Neuronal stem cell (in vitro differentiated cells): Measurements from ENCODE around the gene PSMC4.

Source experiments
- DNase-seq: peaks from one replicate; pipeline ENCODE4 v3.0.0-alpha.2; 2013; ENCODE audit warnings: low spot score
- H2AFZ ChIP-seq: one replicate; pipeline ENCODE4 v1.6.1; 2013; ENCODE audit warnings: mild to moderate bottlenecking, low read length, inconsistent platforms
- H2AK5ac ChIP-seq: 2 replicates; pipeline ENCODE4 v1.6.1; 2013; ENCODE audit warnings: low read depth, mild to moderate bottlenecking, inconsistent platforms, low read length, moderate library complexity, mixed read lengths
- H2BK120ac ChIP-seq: 2 replicates; pipeline ENCODE4 v1.6.1; 2013; ENCODE audit warnings: low read depth, mild to moderate bottlenecking, inconsistent platforms, low read length, moderate library complexity, mixed read lengths
- H2BK12ac ChIP-seq: one replicate; pipeline ENCODE4 v1.6.1; 2013; ENCODE audit warnings: low read length, inconsistent platforms
- H2BK15ac ChIP-seq: 2 replicates; pipeline ENCODE4 v1.6.1; 2013; ENCODE audit warnings: mild to moderate bottlenecking, low read length, inconsistent platforms, mixed read lengths
- H2BK5ac ChIP-seq: one replicate; pipeline ENCODE4 v1.6.1; 2013; ENCODE audit warnings: inconsistent platforms, mild to moderate bottlenecking, low read length, moderate library complexity
- H3K14ac ChIP-seq: one replicate; pipeline ENCODE4 v1.6.1; 2013; ENCODE audit warnings: low read length, inconsistent platforms
- H3K18ac ChIP-seq: 2 replicates; pipeline ENCODE4 v1.6.1; 2013; ENCODE audit warnings: low read length, inconsistent platforms
- H3K23ac ChIP-seq: 2 replicates; pipeline ENCODE4 v1.6.1; 2013; ENCODE audit warnings: low read depth, mild to moderate bottlenecking, mixed read lengths, low read length, inconsistent platforms; ENCODE audit not compliant: poor library complexity
- H3K27ac ChIP-seq: replicated peaks from 3 replicates; pipeline ENCODE4 v1.5.1; 2013; ENCODE audit warnings: low read length, inconsistent platforms
- H3K27me3 ChIP-seq, 3 experiments: 2 replicates each; pipeline ENCODE4 v1.6.1; 2013; ENCODE audit warnings: low read length in 3 of 3, mild to moderate bottlenecking in 2 of 3, inconsistent platforms in 1 of 3, low read depth in 1 of 3, mixed read lengths in 1 of 3, moderate library complexity in 1 of 3; ENCODE audit not compliant: control insufficient read depth in 3 of 3, insufficient read depth in 3 of 3
- H3K36me3 ChIP-seq, 2 donors: replicated peaks in 1 of 2; 2 replicates each; pipeline ENCODE4 v1.6.1; 2013; ENCODE audit warnings: low read length in 2 of 2; ENCODE audit not compliant: control insufficient read depth in 2 of 2, insufficient read depth in 2 of 2
- H3K4ac ChIP-seq: 2 replicates; pipeline ENCODE4 v1.6.1; 2013; ENCODE audit warnings: inconsistent platforms, mild to moderate bottlenecking, low read length, moderate library complexity
- H3K4me1 ChIP-seq, 2 donors: 1 replicate in 1 of 2; 2 replicates in 1 of 2; pipeline ENCODE4 v1.6.1; 2013; ENCODE audit warnings: low read length in 2 of 2, low read depth in 1 of 2; ENCODE audit not compliant: control insufficient read depth in 2 of 2, insufficient read depth in 1 of 2
- H3K4me2 ChIP-seq: one replicate; pipeline ENCODE4 v1.6.1; 2013; ENCODE audit warnings: mild to moderate bottlenecking, low read length, inconsistent platforms; ENCODE audit not compliant: insufficient read depth, poor library complexity, severe bottlenecking
- H3K4me3 ChIP-seq, 2 donors: 2 replicates each; pipeline ENCODE4 v1.5.1; 2013; ENCODE audit warnings: low read length in 2 of 2, mild to moderate bottlenecking in 2 of 2, inconsistent platforms in 1 of 2, moderate library complexity in 1 of 2
- H3K79me1 ChIP-seq: one replicate; pipeline ENCODE4 v1.6.1; 2013; ENCODE audit warnings: low read depth, mild to moderate bottlenecking, inconsistent platforms, low read length, moderate library complexity
- H3K9ac ChIP-seq: one replicate; pipeline ENCODE4 v1.6.1; 2013; ENCODE audit warnings: mild to moderate bottlenecking, low read depth, low read length, inconsistent platforms; ENCODE audit not compliant: poor library complexity
- H3K9me3 ChIP-seq, 2 donors: replicated peaks in 1 of 2; 2 replicates each; pipeline versions ENCODE3 to v1.6.1; 2013; ENCODE audit warnings: low read length in 2 of 2, mild to moderate bottlenecking in 2 of 2, inconsistent platforms in 1 of 2, low read depth in 1 of 2, mixed read lengths in 1 of 2, moderate library complexity in 1 of 2; ENCODE audit not compliant: control insufficient read depth in 2 of 2, insufficient read depth in 1 of 2
- H4K8ac ChIP-seq: one replicate; pipeline ENCODE4 v1.6.1; 2013; ENCODE audit warnings: low read depth, mild to moderate bottlenecking, inconsistent platforms, low read length, moderate library complexity
- H4K91ac ChIP-seq: one replicate; pipeline ENCODE4 v1.6.1; 2013; ENCODE audit warnings: low read length, low read depth, mild to moderate bottlenecking, inconsistent platforms; ENCODE audit not compliant: poor library complexity
- WGBS, 2 donors: extraction: QIAGEN DNeasy Blood & Tissue Kit; methylation state at CpG; one replicate each; pipeline ENCODE4 v1.1.7; 2013; ENCODE audit warnings: missing lambda C conversion rate in 2 of 2, mixed read lengths in 1 of 2; ENCODE audit not compliant: insufficient read length in 2 of 2, insufficient replicate concordance in 1 of 2; ENCODE audit errors: extremely low coverage in 2 of 2; 5-methylcytosine and 5-hydroxymethylcytosine counted together

Gene PSMC4

GRCh38 chr19:40009674-40010073 lies 38.7 kb downstream of the PSMC4 start:
- H3K18ac ChIP-seq, result no peak overlapping the region
- H3K9me3 ChIP-seq, result peaks cover 9 to 62% of the 10 kb centered on the region in 2 donors
- no peak overlapping the region for H3K23ac ChIP-seq
- H3K4me3 ChIP-seq, result no peak overlapping the region
- H4K8ac ChIP-seq, result no peak overlapping the region
- H2BK5ac ChIP-seq, result no peak overlapping the region
- DNase-seq, result no peak
- no peaks in the 10 kb centered on the region for H3K79me1 ChIP-seq
- H3K4me2 ChIP-seq, result no peak overlapping the region
- no peak overlapping the region for H2BK120ac ChIP-seq
- no peak overlapping the region for H2AFZ ChIP-seq
- no peak overlapping the region for H2BK15ac ChIP-seq
- no peak overlapping the region for H2BK12ac ChIP-seq
- no peaks in the 10 kb centered on the region for H3K27me3 ChIP-seq
- no peaks in the 10 kb centered on the region for H3K4me1 ChIP-seq
- H3K9ac ChIP-seq, result no peak overlapping the region
- no peak overlapping the region for H2AK5ac ChIP-seq
- H3K4ac ChIP-seq, result no peak overlapping the region
- H3K36me3 ChIP-seq, result peaks cover 2 to 53% of the 10 kb centered on the region in 2 donors
- H3K14ac ChIP-seq, result no peak overlapping the region
- no peak overlapping the region for H4K91ac ChIP-seq
- H3K27ac ChIP-seq, result no peak overlapping the region

- DNase-seq, result no peak
- Histone ChIP-seq H3K27ac (no peak overlapping the region), H3K79me1 (no peaks in the 10 kb centered on the region), H4K91ac (no peak overlapping the region), H2AK5ac (no peak overlapping the region), H2BK5ac (no peak overlapping the region), H3K4me2 (no peak overlapping the region), H2BK120ac (no peak overlapping the region), H4K8ac (no peak overlapping the region), H2BK15ac (no peak overlapping the region), H3K4me1 (no peaks in the 10 kb centered on the region), H2AFZ (no peak overlapping the region), H2BK12ac (no peak overlapping the region), H3K9ac (no peak overlapping the region), H3K23ac (no peak overlapping the region), H3K4me3 (no peak overlapping the region), H3K9me3 (peaks cover 22 to 60% of the 10 kb centered on the region in 2 donors), H3K18ac (no peak overlapping the region), H3K14ac (no peak overlapping the region), H3K27me3 (no peaks in the 10 kb centered on the region), H3K4ac (no peak overlapping the region), H3K36me3 (peaks cover 0 to 39% of the 10 kb centered on the region in 2 donors)
- no CpG with 5 or more reads among the region's 4 CpGs for WGBS, 2 donors
Observed at GRCh38 chr19:40013991-40014390, 43.0 kb downstream of the PSMC4 start.

- Histone ChIP-seq H4K91ac (no peak overlapping the region), H2BK120ac (no peak overlapping the region), H3K4me1 (no peaks in the 10 kb centered on the region), H3K4ac (no peak overlapping the region), H3K27me3 (no peaks in the 10 kb centered on the region), H3K4me2 (no peak overlapping the region), H3K27ac (no peak overlapping the region), H4K8ac (no peak overlapping the region), H2BK15ac (no peak overlapping the region), H3K9ac (no peak overlapping the region), H3K4me3 (no peak overlapping the region), H3K14ac (no peak overlapping the region), H2AK5ac (no peak overlapping the region), H2AFZ (no peak overlapping the region), H2BK12ac (no peak overlapping the region), H2BK5ac (no peak overlapping the region), H3K18ac (no peak overlapping the region), H3K9me3 (peaks cover 22 to 53% of the 10 kb centered on the region in 2 donors), H3K23ac (no peak overlapping the region), H3K36me3 (no peaks in the 10 kb centered on the region), H3K79me1 (no peaks in the 10 kb centered on the region)
- no CpG with 5 or more reads among the region's 3 CpGs for WGBS, 2 donors
- no peak for DNase-seq
Observed at GRCh38 chr19:40023969-40024368, 53.0 kb downstream of the PSMC4 start.

GRCh38 chr19:40025938-40026596 lies 55.1 kb downstream of the PSMC4 start:
- H2BK15ac ChIP-seq, result no peak overlapping the region
- H4K91ac ChIP-seq, result no peak overlapping the region

More at GRCh38 chr19:40025938-40026596, 55.1 kb downstream of the PSMC4 start:
- WGBS, 2 donors, result no CpG with 5 or more reads among the region's 4 CpGs
- Histone ChIP-seq H3K4ac (no peak overlapping the region), H3K27ac (no peak overlapping the region), H3K4me3 (no peak overlapping the region), H2BK12ac (no peak overlapping the region), H3K23ac (no peak overlapping the region), H4K8ac (no peak overlapping the region), H3K27me3 (no peaks in the 10 kb centered on the region), H2AK5ac (no peak overlapping the region), H3K9me3 (peaks cover 25 to 72% of the 10 kb centered on the region in 2 donors), H2BK5ac (no peak overlapping the region), H3K79me1 (no peaks in the 10 kb centered on the region), H3K4me2 (no peak overlapping the region), H2BK120ac (no peak overlapping the region), H2AFZ (no peak overlapping the region), H3K18ac (no peak overlapping the region), H3K14ac (no peak overlapping the region), H3K4me1 (no peaks in the 10 kb centered on the region), H3K9ac (no peak overlapping the region), H3K36me3 (no peaks in the 10 kb centered on the region)
- DNase-seq, result no peak
